Endothelial cell (in vitro differentiated cells): ENCODE measurements around the gene NPHS1. TPM values are rescaled to one million over a fixed set of nuclear protein-coding genes. Genes with fewer than 3 reads are reported as not detected.

ENCODE experiments used
- DNase-seq: peaks from one replicate; pipeline ENCODE4 v3.0.0; 2021; ENCODE audit warnings: low spot score
- H3K27ac Mint-ChIP-seq: one replicate; pipeline ENCODE4 v1.8.0; 2021; ENCODE audit warnings: mixed read lengths, inconsistent platforms; ENCODE audit not compliant: unreplicated experiment
- H3K27me3 Mint-ChIP-seq: one replicate; pipeline ENCODE4 v1.8.0; 2021; ENCODE audit warnings: mild to moderate bottlenecking, moderate library complexity, mixed read lengths, inconsistent platforms; ENCODE audit not compliant: unreplicated experiment
- H3K36me3 Mint-ChIP-seq: one replicate; pipeline ENCODE4 v1.8.0; 2021; ENCODE audit warnings: mild to moderate bottlenecking, low read depth, mixed read lengths, inconsistent platforms; ENCODE audit not compliant: unreplicated experiment
- H3K4me1 Mint-ChIP-seq: one replicate; pipeline ENCODE4 v1.8.0; 2021; ENCODE audit warnings: mild to moderate bottlenecking, mixed read lengths, inconsistent platforms; ENCODE audit not compliant: unreplicated experiment
- H3K4me3 Mint-ChIP-seq: one replicate; pipeline ENCODE4 v1.8.0; 2021; ENCODE audit warnings: mild to moderate bottlenecking, mixed read lengths, inconsistent platforms; ENCODE audit not compliant: unreplicated experiment
- H3K9me3 Mint-ChIP-seq: one replicate; pipeline ENCODE4 v1.8.0; 2021; ENCODE audit warnings: mixed read lengths, inconsistent platforms; ENCODE audit not compliant: unreplicated experiment
- CTCF ChIP-seq: fragments of 200-600 bp; sonication (generic); IDR thresholded peaks from one replicate; pipeline ENCODE4 v1.5.0; 2021; ENCODE audit warnings: antibody characterized with exemption; ENCODE audit not compliant: unreplicated experiment
- total RNA-seq: library from RNA; stranded (reverse); fragmentation: NEBNext Ultra II Directional; extraction: Animal tissue kit (Norgen Biotek cat#: 25700); gene quantifications from one replicate; pipeline ENCODE4 v1.2.1, GENCODE V29; 2021; ENCODE audit not compliant: unreplicated experiment

NPHS1 gene
- total RNA-seq, 1 donor from 2014 or later: not detected

GRCh38 chr19:35848919-35849505 is 3.3 kb downstream of the NPHS1 start:
- H3K4me3 Mint-ChIP-seq: no peak overlapping the region
- peaks cover 13% of the 10 kb centered on the region for H3K4me1 Mint-ChIP-seq
- no peak overlapping the region for H3K27ac Mint-ChIP-seq
- no peak for DNase-seq
- H3K27me3 Mint-ChIP-seq: peaks cover 21% of the 10 kb centered on the region
- no peak for TF ChIP-seq CTCF
- H3K36me3 Mint-ChIP-seq: no peaks in the 10 kb centered on the region
- no peaks in the 10 kb centered on the region for H3K9me3 Mint-ChIP-seq

- no peak for TF ChIP-seq CTCF
- no peak for DNase-seq
- no peaks in the 10 kb centered on the region for H3K36me3 Mint-ChIP-seq
- no peak overlapping the region for H3K4me3 Mint-ChIP-seq
- H3K9me3 Mint-ChIP-seq: no peaks in the 10 kb centered on the region
- peaks cover 13% of the 10 kb centered on the region for H3K4me1 Mint-ChIP-seq
- H3K27me3 Mint-ChIP-seq: peaks cover 21% of the 10 kb centered on the region
- no peak overlapping the region for H3K27ac Mint-ChIP-seq
Observed at GRCh38 chr19:35848486-35848885, 3.8 kb downstream of the NPHS1 start.

DNA sequence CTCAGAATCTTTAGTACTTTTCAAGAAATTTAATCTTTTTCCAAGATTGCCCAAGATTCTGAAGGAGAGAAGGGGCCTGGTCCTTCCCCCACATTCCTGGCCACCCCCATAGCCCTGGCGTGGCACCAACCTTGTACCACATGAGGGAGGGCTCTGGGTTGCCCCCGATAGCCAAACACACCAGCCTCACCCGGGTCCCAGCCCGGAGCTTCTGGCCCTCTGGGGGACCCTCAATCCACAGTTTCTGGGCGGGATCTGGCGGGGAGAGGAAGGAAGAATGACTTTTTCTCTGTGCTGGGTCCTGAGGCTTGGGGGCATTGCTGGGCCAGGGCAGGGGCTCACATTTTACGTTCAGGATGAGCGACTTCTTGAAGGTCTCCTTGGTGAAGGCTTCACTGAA is 4.4 kb downstream of the NPHS1 start:
- H3K4me3 Mint-ChIP-seq: no peak overlapping the region
- H3K9me3 Mint-ChIP-seq: no peaks in the 10 kb centered on the region
- H3K27me3 Mint-ChIP-seq: peaks cover 19% of the 10 kb centered on the region
- no peak overlapping the region for H3K27ac Mint-ChIP-seq
- no peak for DNase-seq
- TF ChIP-seq CTCF: no peak
- H3K4me1 Mint-ChIP-seq: peaks cover 13% of the 10 kb centered on the region
- H3K36me3 Mint-ChIP-seq: no peaks in the 10 kb centered on the region

DNA sequence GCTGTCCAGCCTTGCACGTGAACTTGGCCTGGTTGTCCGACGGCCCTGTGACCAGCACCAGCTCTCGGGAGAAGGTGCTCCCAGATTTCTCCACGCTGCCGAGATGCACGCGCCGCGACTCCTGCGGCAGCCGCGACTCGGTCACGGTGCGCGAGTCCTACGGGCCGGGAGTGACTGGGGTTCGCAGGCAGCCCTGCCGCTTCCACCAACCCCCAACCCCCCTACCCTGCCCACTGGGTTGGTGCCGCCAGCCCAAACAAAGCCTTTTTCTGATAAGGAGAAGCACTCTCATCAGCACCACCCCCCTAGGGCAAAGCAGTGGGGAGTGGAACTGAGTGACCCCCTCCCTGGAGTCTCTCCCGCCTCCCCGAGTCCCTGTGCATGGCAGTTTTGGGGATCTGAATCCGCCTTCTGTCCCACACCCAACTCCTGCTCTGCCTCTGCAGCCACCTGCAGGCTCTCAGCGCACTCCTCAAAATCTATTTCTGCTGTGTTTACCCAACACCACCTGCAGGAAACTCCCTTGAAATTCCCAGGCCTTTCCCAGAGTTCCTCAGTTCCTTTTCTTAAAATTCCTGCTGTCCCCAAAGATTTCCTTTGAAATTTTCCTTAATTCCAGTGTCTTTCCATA is 6.2 kb downstream of the NPHS1 start:
- DNase-seq: no peak
- peaks cover 23% of the 10 kb centered on the region for H3K27me3 Mint-ChIP-seq
- peaks cover 13% of the 10 kb centered on the region for H3K4me1 Mint-ChIP-seq
- no peak for TF ChIP-seq CTCF
- no peaks in the 10 kb centered on the region for H3K36me3 Mint-ChIP-seq
- peak overlapping the region; percentile 80 for H3K4me3 Mint-ChIP-seq
- no peak overlapping the region for H3K27ac Mint-ChIP-seq
- no peaks in the 10 kb centered on the region for H3K9me3 Mint-ChIP-seq
